Effector memory CD4-positive, alpha-beta T cell (primary cell): ENCODE results near the gene PABPN1L.
"Not testable (repeated sequence)": the region's sequence is repeated elsewhere in the genome, so short reads cannot be mapped to it uniquely, and the experiment has no call there.

Experiments used
- DNase-seq, 3 donors: peaks; one replicate each; pipeline ENCODE4 v3.0.0-alpha.2; 2020
- H3K27ac ChIP-seq: 2 replicates; pipeline ENCODE4 v1.7.0; 2013; ENCODE audit warnings: mild to moderate bottlenecking, low read length, moderate library complexity; ENCODE audit not compliant: insufficient read depth, poor library complexity, severe bottlenecking
- H3K27me3 ChIP-seq: replicated peaks from 2 replicates; pipeline ENCODE4 v1.7.0; 2013; ENCODE audit warnings: mild to moderate bottlenecking, low read length; ENCODE audit not compliant: insufficient read depth, control insufficient read depth, poor library complexity, severe bottlenecking
- H3K36me3 ChIP-seq: 2 replicates; pipeline ENCODE4 v1.7.0; 2013; ENCODE audit warnings: mild to moderate bottlenecking, low read length, moderate library complexity; ENCODE audit not compliant: control insufficient read depth, insufficient read depth
- H3K4me1 ChIP-seq: 2 replicates; pipeline ENCODE4 v1.7.0; 2013; ENCODE audit warnings: low read length, mild to moderate bottlenecking; ENCODE audit not compliant: control insufficient read depth, insufficient read depth, poor library complexity, severe bottlenecking
- H3K4me3 ChIP-seq: 2 replicates; pipeline ENCODE4 v1.7.0; 2013; ENCODE audit warnings: low read length, low read depth, mild to moderate bottlenecking; ENCODE audit not compliant: insufficient read depth, poor library complexity, severe bottlenecking
- H3K9me3 ChIP-seq: 2 replicates; pipeline ENCODE4 v1.7.0; 2013; ENCODE audit warnings: mild to moderate bottlenecking, low read length, moderate library complexity; ENCODE audit not compliant: control insufficient read depth

PABPN1L gene

DNA sequence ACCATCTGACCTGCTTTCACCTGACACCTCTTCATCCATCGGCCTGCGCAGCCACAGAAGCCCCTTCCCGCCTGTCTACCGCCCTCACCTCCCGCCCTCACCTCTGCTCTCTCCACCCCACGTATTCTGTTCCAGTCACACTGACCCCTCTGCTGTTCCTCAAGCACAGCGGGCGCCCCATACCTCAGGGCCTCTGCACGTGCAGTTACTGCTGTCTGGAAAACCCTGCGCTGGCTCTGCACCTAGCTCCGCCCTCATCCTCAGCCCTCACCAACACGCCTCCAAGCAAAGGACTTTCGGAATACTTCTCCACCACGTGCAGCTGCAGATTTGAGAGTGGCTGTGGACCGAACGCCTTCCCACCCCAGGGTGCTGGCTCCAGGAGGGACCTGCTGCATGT, 24.6 kb upstream of the PABPN1L start:
- no peaks in the 10 kb centered on the region for H3K36me3 ChIP-seq
- no peaks in the 10 kb centered on the region for H3K9me3 ChIP-seq
- no peak overlapping the region for H3K27ac ChIP-seq
- H3K4me1 ChIP-seq: no peaks in the 10 kb centered on the region
- no peak for DNase-seq
- H3K27me3 ChIP-seq: no peaks in the 10 kb centered on the region
- no peak overlapping the region for H3K4me3 ChIP-seq

DNA sequence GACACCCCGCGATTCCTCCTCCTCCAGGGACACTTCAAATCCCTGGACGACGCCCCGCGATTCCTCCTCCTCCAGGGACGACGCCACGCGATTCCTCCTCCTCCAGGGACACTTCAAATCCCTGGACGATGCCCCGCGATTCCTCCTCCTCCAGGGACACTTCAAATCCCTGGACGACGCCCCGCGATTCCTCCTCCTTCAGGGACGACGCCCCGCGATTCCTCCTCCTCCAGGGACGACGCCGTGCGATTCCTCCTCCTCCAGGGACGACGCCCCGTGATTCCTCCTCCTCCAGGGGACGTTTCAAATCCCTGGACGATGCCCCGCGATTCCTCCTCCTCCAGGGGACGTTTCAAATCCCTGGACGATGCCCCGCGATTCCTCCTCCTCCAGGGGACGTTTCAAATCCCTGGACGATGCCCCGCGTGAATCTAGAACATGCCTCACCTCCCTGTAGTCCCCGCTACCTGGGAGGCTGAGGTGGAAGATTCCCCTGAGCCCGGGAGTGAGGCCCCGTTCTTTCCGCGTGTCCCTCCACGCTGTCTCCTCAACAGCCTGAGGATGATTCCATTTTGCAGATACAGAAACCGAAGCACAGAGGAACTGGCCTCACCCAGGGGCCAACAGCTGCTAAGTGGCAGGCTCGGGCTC, 23.4 kb upstream of the PABPN1L start:
- not testable (repeated sequence) for DNase-seq, H3K9me3 ChIP-seq, H3K27ac ChIP-seq, H3K4me1 ChIP-seq, H3K27me3 ChIP-seq, H3K36me3 ChIP-seq, H3K4me3 ChIP-seq

DNA sequence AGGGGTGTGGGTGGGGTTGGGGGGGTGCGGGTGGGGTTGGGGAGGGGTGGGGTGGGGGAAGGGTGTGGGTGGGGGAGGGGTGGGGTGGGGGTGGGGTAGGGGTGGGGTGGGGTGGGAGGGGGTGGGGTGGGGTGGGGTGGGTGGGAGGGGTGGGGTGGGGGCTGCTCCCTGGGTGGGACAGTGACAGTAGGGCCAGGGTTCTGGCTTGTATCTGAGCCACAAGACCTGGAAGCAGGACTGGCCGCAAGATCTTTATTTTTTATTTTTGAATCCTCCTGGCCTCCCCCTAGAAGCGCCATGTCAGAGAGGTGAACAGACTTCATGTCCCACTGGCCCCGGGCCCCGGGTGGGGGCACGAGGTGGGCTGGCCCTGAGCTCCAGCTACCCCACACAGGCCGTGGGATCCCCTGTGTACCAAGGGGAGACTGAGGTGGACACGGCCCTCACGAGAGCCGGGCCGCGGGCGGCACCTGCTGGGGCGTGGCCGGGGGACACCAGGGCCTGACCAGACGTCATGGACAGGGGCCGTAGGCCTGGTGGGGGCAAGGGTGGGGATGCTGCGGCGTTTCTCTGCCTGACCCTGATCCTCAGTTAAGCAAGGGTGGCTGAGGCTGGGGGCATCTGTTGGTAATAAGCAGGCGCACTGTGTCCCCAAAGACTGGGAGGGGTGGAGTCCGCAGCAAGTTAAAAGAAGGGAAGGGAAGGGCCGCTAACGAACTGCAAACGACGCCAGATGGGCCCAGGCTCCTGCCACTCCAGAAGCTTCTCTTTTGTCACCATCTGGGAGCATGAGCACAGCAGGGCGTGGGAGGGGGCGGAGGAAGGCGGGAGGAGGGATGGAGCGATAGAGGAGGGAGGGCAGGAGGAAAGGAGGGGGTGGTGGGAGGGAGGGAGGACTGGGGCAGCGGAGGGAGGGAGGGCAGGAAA, 22.3 kb upstream of the PABPN1L start:
- Histone ChIP-seq H3K9me3 (no peaks in the 10 kb centered on the region), H3K4me3 (no peak overlapping the region), H3K4me1 (no peaks in the 10 kb centered on the region), H3K27ac (no peak overlapping the region), H3K36me3 (no peaks in the 10 kb centered on the region), H3K27me3 (no peaks in the 10 kb centered on the region)
- DNase-seq: no peak

DNA sequence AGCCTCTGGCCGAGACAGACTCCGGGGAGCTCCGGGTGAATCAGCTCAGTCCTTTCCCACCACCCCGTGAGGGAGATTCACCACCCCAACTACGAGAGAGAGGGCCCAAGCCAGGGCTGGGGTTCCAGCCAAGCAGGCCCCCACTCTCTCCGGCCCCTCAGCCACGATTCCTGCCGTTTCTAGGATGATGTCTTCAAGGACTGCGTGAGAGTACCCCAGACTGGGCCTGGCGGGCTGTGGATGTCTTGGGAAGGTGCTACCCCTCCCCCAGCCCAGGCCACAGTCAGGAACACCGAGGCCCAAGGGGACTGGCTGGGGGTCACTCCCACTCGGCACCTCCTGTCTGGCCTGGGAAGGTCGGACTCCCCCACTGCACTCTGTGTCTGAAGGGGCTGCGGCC, 21.6 kb upstream of the PABPN1L start:
- Histone ChIP-seq H3K4me1 (no peaks in the 10 kb centered on the region), H3K27me3 (no peaks in the 10 kb centered on the region), H3K27ac (no peak overlapping the region), H3K36me3 (no peaks in the 10 kb centered on the region), H3K4me3 (no peak overlapping the region), H3K9me3 (no peaks in the 10 kb centered on the region)
- DNase-seq: no peak

DNA sequence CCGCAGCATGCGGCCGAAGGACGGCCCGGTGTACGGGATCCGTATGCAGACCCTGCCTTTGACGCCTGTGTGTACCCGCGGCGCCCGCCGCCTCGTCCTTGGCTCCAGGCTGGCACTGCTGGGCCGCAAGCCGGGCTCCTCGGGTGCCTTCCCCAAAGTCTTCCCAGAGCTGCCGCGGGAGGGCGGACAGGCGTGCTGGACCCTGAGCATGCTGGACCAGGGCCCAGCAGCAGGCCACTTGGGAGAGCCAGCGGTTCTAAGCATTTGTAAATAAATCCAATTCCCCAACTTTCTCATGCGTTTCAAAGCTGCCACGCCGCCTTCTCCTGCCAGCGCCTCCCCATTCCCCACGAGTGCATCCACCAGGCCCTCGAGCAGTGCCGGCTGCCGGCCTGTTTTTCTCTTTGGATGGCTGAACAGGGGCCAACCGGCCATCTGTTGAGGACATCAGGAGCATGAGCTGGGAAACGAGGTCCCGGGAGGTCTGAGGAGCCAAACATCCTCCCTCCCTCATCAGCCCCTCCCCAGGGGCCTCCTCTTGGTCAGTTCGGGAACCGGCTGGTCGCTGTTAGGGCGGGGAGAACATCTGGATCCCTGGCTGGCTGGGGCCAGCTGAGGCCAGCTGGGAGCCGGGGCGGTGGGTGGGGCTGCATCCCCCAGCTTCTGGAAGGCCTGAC, 20.5 kb upstream of the PABPN1L start:
- Histone ChIP-seq H3K36me3 (no peaks in the 10 kb centered on the region), H3K4me3 (no peak overlapping the region), H3K27me3 (no peaks in the 10 kb centered on the region), H3K27ac (no peak overlapping the region), H3K4me1 (no peaks in the 10 kb centered on the region), H3K9me3 (no peaks in the 10 kb centered on the region)
- DNase-seq: no peak

DNA sequence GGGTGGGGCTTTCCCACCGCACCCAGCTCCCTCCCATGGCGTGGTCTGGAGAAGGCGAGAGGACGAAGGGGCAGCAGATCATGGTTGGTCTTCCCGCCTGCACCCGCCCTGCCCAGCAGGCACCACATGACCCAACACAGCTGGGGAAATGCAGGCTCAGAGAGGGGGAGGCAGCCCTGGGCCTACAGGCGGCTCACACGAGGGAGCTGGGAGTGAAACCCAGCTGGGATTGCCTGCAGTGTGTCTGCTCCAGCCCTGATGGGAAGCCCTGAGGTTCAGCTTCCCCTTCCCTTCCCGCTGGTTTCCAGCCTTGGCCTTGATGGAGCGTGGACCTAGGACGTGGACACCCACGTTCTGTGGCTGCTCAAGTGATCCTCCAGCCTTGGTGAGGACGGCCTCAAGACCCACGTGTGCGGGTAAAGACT, 20.0 kb upstream of the PABPN1L start:
- no peak overlapping the region for H3K4me3 ChIP-seq
- DNase-seq: no peak
- H3K27me3 ChIP-seq: no peaks in the 10 kb centered on the region
- H3K4me1 ChIP-seq: no peaks in the 10 kb centered on the region
- no peaks in the 10 kb centered on the region for H3K36me3 ChIP-seq
- no peak overlapping the region for H3K27ac ChIP-seq
- no peaks in the 10 kb centered on the region for H3K9me3 ChIP-seq

DNA sequence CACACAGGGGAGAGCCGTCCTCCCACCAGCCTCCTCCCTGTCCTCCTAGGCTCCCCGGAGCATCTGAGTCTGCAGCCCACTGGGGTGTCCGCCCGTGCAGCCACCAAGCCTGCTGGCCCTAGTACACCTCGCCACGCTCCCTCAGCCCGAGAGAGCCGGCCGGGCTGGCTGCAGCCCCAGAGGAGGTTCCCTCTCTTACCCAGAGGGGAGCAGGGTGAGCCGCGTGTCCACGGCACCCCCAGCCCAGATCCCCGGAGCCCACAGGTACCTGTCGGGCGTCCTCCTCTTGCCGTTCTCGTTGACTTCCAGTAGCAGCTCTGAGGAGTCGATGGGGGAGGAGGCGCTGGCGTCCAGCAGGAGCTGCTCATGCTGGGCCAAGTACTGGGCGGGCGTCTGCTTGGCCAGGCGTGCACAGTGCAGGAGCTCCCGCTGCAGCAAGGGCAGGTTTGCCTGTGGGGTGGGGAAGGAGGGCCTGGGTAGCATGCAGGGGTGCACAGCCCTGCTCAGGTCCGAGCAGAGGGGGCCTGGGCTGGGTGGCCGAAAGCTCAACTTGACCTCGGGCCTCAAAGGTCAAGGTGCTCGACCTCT, 19.3 kb upstream of the PABPN1L start:
- Histone ChIP-seq H3K9me3 (no peaks in the 10 kb centered on the region), H3K36me3 (no peaks in the 10 kb centered on the region), H3K4me3 (no peak overlapping the region), H3K27me3 (no peaks in the 10 kb centered on the region), H3K4me1 (no peaks in the 10 kb centered on the region), H3K27ac (no peak overlapping the region)
- DNase-seq: no peak

DNA sequence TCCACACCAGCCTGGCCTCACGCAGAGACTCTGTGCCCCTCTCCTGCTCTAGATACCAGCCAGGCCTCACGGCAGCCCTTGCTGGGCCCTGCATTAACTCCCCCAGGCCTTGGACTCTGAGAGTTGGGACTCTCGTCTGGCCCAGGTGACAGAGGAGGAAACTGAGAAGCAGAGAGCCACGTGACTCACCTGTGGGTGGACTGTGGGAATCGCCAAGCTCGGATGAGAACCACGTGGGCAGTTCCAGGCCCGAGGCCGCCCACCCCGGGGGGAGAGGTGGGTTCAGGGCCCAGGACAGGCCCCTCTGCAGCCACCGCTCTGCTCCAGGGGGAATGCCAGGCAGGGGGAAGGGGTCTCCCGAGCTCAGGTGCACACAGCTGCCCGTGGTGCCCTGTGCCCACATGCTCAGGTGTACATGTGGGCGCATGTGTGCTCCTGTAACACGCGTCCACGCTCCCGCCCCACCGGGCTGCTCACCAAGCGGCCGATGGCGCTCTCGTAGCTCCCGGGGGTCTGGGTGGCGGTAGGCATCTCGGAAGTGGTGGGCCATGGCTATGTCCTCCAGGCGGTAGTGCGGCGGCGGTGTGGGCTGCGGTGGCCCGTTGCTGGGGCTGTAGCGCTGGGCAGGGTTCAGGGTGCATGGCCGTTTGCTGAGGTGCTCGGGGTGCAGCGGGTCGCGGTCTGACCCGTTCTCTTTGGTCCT, 18.3 kb upstream of the PABPN1L start:
- H3K27ac ChIP-seq: no peak overlapping the region
- H3K4me1 ChIP-seq: no peaks in the 10 kb centered on the region
- H3K9me3 ChIP-seq: no peaks in the 10 kb centered on the region
- H3K27me3 ChIP-seq: no peaks in the 10 kb centered on the region
- no peaks in the 10 kb centered on the region for H3K36me3 ChIP-seq
- no peak overlapping the region for H3K4me3 ChIP-seq
- DNase-seq: no peak

DNA sequence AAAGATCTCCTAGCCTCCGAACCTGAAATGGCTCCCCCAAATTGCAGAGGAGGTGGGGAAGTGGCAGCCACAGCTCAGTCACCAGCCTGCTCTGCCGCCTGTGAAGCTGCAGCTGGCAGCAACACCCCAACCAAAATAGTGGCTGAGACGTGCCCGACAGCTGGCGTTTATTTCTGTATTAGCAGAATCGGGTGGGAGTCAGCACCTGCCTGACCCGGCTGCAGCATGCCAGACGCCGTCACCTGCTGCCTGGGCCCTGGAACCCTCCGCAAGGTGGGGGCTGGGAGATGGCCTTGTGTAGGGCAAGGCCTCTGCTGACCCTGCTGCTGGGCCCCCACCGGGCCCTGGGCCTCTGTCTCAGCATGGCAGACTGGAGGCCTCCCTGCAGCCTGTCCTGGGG, 17.5 kb upstream of the PABPN1L start:
- DNase-seq: no peak
- no peaks in the 10 kb centered on the region for H3K27me3 ChIP-seq
- H3K9me3 ChIP-seq: no peaks in the 10 kb centered on the region
- no peak overlapping the region for H3K4me3 ChIP-seq
- H3K4me1 ChIP-seq: no peaks in the 10 kb centered on the region
- H3K27ac ChIP-seq: no peak overlapping the region
- H3K36me3 ChIP-seq: no peaks in the 10 kb centered on the region
